ENCODE results near the gene THRAP3.

THRAP3 gene

GRCh38 chr1:36253161-36253862 lies 29.1 kb downstream of the THRAP3 start:
- DNase-seq: no peak

- no peak for DNase-seq
Observed at GRCh38 chr1:36256558-36257374, 32.5 kb downstream of the THRAP3 start.

- DNase-seq: no peak
Observed at GRCh38 chr1:36257375-36257767, 33.1 kb downstream of the THRAP3 start.

- DNase-seq: peak; percentile 47
Observed at GRCh38 chr1:36258960-36259344, 34.7 kb downstream of the THRAP3 start.

- DNase-seq: no peak
Observed at GRCh38 chr1:36268981-36269380, 44.7 kb downstream of the THRAP3 start.

- no peak for DNase-seq
Observed at GRCh38 chr1:36269408-36269838, 45.2 kb downstream of the THRAP3 start.

- DNase-seq: no peak
Observed at GRCh38 chr1:36273024-36273423, 48.8 kb downstream of the THRAP3 start.

GRCh38 chr1:36274201-36274600 lies 50.0 kb downstream of the THRAP3 start:
- no peak for DNase-seq

- no peak for DNase-seq
Observed at GRCh38 chr1:36276688-36277087, 52.4 kb downstream of the THRAP3 start.

GRCh38 chr1:36279110-36279788 lies 55.0 kb downstream of the THRAP3 start:
- no peak for DNase-seq

GRCh38 chr1:36279789-36280296 lies 55.6 kb downstream of the THRAP3 start:
- DNase-seq: no peak

- DNase-seq: no peak
Observed at GRCh38 chr1:36284061-36284460, 59.8 kb downstream of the THRAP3 start.

- DNase-seq: no peak
Observed at GRCh38 chr1:36284517-36284916, 60.3 kb downstream of the THRAP3 start.

- peak; percentile 57 for DNase-seq
Observed at GRCh38 chr1:36285443-36286101, 61.3 kb downstream of the THRAP3 start.

- no peak for DNase-seq
Observed at GRCh38 chr1:36286802-36287201, 62.6 kb downstream of the THRAP3 start.

GRCh38 chr1:36287595-36287994 lies 63.4 kb downstream of the THRAP3 start:
- DNase-seq: no peak

- DNase-seq: no peak
Observed at GRCh38 chr1:36295390-36295789, 71.1 kb downstream of the THRAP3 start.

- DNase-seq: no peak
Observed at GRCh38 chr1:36297062-36297461, 72.8 kb downstream of the THRAP3 start.

GRCh38 chr1:36298640-36299039 lies 74.4 kb downstream of the THRAP3 start:
- DNase-seq: no peak

- no peak for DNase-seq
Observed at GRCh38 chr1:36300526-36300925, 76.3 kb downstream of the THRAP3 start.

- DNase-seq: no peak
Observed at GRCh38 chr1:36301220-36301619, 77.0 kb downstream of the THRAP3 start.

- no peak for DNase-seq
Observed at GRCh38 chr1:36303244-36303643, 79.0 kb downstream of the THRAP3 start.
